Forelimb muscle (tissue), 1 donor: ENCODE data around the gene ADAM19. TPM values are rescaled to one million over a fixed set of nuclear protein-coding genes. Genes with fewer than 3 reads are reported as not detected.
"Not testable (repeated sequence)": the region's sequence is repeated elsewhere in the genome, so short reads cannot be mapped to it uniquely, and the experiment has no call there.

ENCODE experiments used
- DNase-seq: peaks from one replicate; pipeline ENCODE4 v3.0.0-alpha.2; 2013; ENCODE audit warnings: low read depth
- polyA plus RNA-seq: library from polyadenylated mRNA; unstranded; fragments of 120-200 nt; gene quantifications from one replicate; pipeline ENCODE4 v1.2.1, GENCODE V29; 2013; ENCODE audit not compliant: insufficient read length

Gene ADAM19
- polyA plus RNA-seq, 1 donor = 17.2 TPM

DNA sequence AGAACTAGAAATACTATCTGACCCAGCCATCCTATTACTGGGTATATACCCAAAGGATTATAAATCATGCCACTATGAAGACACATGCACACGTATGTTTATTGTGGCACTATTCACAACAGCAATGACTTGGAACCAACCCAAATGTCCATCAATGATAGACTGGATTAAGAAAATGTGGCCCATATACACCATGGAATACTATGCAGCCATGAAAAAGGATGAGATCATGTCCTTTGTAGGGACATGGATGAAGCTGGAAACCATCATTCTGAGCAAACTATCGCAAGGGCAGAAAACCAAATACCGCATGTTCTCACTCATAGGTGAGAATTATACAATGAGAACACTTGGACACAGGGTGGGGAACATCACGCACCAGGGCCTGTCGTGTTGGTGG lies 145.7 kb downstream of the ADAM19 start:
- not testable (repeated sequence) for DNase-seq

Other genes with a start within 250 kb of the ADAM19 start
- gene NIPAL4, start 115.6 kb downstream of the ADAM19 start, polyA plus RNA-seq = 0.37 TPM
- 0.42 TPM for gene SOX30, start 76.7 kb upstream of the ADAM19 start, polyA plus RNA-seq
- gene C5orf52, start 95.8 kb upstream of the ADAM19 start, polyA plus RNA-seq = not detected
- 21.5 TPM for gene THG1L, start 155.6 kb upstream of the ADAM19 start, polyA plus RNA-seq
- gene LSM11, start 167.9 kb upstream of the ADAM19 start, polyA plus RNA-seq = 8.8 TPM